GM12878 (cell line): Measurements from ENCODE around the gene MAD2L1BP. TPM values are rescaled to one million over a fixed set of nuclear protein-coding genes. Genes with fewer than 3 reads are reported as not detected.

ENCODE experiments used
- ATAC-seq: fragments of 200-7000 bp; cut with Tn5 transposase; 3 replicates; pipeline ENCODE4 v1.9.1; 2020; ENCODE audit warnings: mild to moderate bottlenecking, moderate library complexity
- BruUV-seq: library from RNA; stranded (reverse); fragments of 400-500 nt; replicated peaks from 2 replicates; lab custom pipeline; 2021; lab: Mats Ljungman, UMichigan
- CTCF ChIA-PET: fragments of 300-600 bp; sonication (Branson Sonifier 250); formaldehyde crosslinking; extraction: SDS; loops from one replicate; lab custom pipeline; 2021; ENCODE audit warnings: inconsistent platforms; lab: Yijun Ruan, JAX
- POLR2A ChIA-PET: fragments of 350-600 bp; formaldehyde crosslinking; extraction: SDS; loops from one replicate; lab custom pipeline; 2021; ENCODE audit warnings: inconsistent platforms; lab: Charles Lee
- RAD21 ChIA-PET: fragments of 300-600 bp; sonication (Branson Sonifier 250); formaldehyde crosslinking; loops from one replicate; lab custom pipeline; 2023; ENCODE audit warnings: antibody characterized with exemption; ENCODE audit not compliant: unreplicated experiment; lab: Charles Lee
- SMC1A ChIA-PET: fragments of 300-600 bp; sonication (Branson Sonifier 250); formaldehyde crosslinking; loops from one replicate; lab custom pipeline; 2023; ENCODE audit not compliant: unreplicated experiment, uncharacterized antibody; lab: Charles Lee
- DNase-seq: peaks from one replicate; pipeline ENCODE4 v3.0.0-alpha.2; 2011; ENCODE audit warnings: low read depth, low spot score
- FAIRE-seq: peaks from 3 replicates; lab custom pipeline; 2011; peaks lifted over from hg19 to GRCh38; lab: Jason Lieb, UNC
- H2AFZ ChIP-seq: 2 replicates; pipeline ENCODE4 v1.6.0; 2011; ENCODE audit warnings: low read depth, low read length, control low read depth; ENCODE audit not compliant: control insufficient read depth
- H3K27ac ChIP-seq: 2 replicates; pipeline ENCODE4 v1.5.1; 2011; ENCODE audit warnings: control low read depth; ENCODE audit not compliant: control insufficient read depth, insufficient read depth
- H3K27me3 ChIP-seq, 2 experiments: replicated peaks in 1 of 2; 2 replicates each; pipeline versions ENCODE4 v1.6.0 to v1.6.1; 2011; ENCODE audit warnings: low read length in 1 of 2; ENCODE audit not compliant: control insufficient read depth in 2 of 2, insufficient read depth in 2 of 2
- H3K36me3 ChIP-seq, 2 experiments: 2 replicates each; pipeline ENCODE4 v1.5.1; 2011; ENCODE audit warnings: low read length in 1 of 2; ENCODE audit not compliant: control insufficient read depth in 2 of 2, insufficient read depth in 2 of 2
- H3K4me1 ChIP-seq: 2 replicates; pipeline ENCODE4 v1.6.1; 2011; ENCODE audit warnings: mild to moderate bottlenecking, low read length, moderate library complexity, mixed read lengths; ENCODE audit not compliant: control insufficient read depth, insufficient read depth
- H3K4me2 ChIP-seq: 2 replicates; pipeline ENCODE4 v1.6.0; 2011; ENCODE audit warnings: control low read depth; ENCODE audit not compliant: control insufficient read depth, insufficient read depth
- H3K4me3 ChIP-seq: fragments of 200-600 bp; sonication (generic); 2 replicates; pipeline ENCODE4 v1.5.1; 2016
- H3K79me2 ChIP-seq: 2 replicates; pipeline ENCODE4 v1.6.0; 2011; ENCODE audit warnings: low read length; ENCODE audit not compliant: control insufficient read depth, insufficient read depth
- H3K9ac ChIP-seq: 2 replicates; pipeline ENCODE4 v1.8.0; 2011; ENCODE audit warnings: low read length, control low read depth, mixed read lengths; ENCODE audit not compliant: control insufficient read depth, insufficient read depth
- H3K9me3 ChIP-seq: replicated peaks from 3 replicates; pipeline ENCODE4 v1.5.1; 2011; ENCODE audit warnings: mild to moderate bottlenecking, low read length; ENCODE audit not compliant: control insufficient read depth, insufficient read depth
- H4K20me1 ChIP-seq: 2 replicates; pipeline ENCODE4 v1.6.0; 2011; ENCODE audit not compliant: control insufficient read depth, insufficient read depth
- ASH2L ChIP-seq: fragments of 300-600, 200-600 bp; sonication (generic); IDR thresholded peaks from 2 replicates; pipeline ENCODE4 v1.6.1; 2017; ENCODE audit warnings: low read depth, mild to moderate bottlenecking, borderline replicate concordance
- CHD2 ChIP-seq: IDR thresholded peaks from 2 replicates; pipeline ENCODE4 v1.6.1; 2011; ENCODE audit warnings: low read depth, low read length, improper control_type of control experiment, borderline replicate concordance
- CHD4 ChIP-seq: fragments of 200-600 bp; sonication (generic); IDR thresholded peaks from 2 replicates; pipeline ENCODE4 v1.6.1; 2016; ENCODE audit warnings: mild to moderate bottlenecking
- IRF4 ChIP-seq: IDR thresholded peaks from 2 replicates; pipeline ENCODE4 v1.6.1; 2011; ENCODE audit warnings: low read depth, low read length
- RAD51 ChIP-seq: fragments of 450-650 bp; IDR thresholded peaks from 2 replicates; pipeline ENCODE4 v1.6.1; 2016; ENCODE audit warnings: moderate library complexity, mild to moderate bottlenecking, inconsistent platforms
- RCOR1 ChIP-seq: conservative IDR thresholded peaks from 2 replicates; pipeline ENCODE4 v1.6.1; 2012; ENCODE audit warnings: low read depth, low read length, improper control_type of control experiment
- RFX5 ChIP-seq: IDR thresholded peaks from 2 replicates; pipeline ENCODE4 v1.6.1; 2011; ENCODE audit warnings: low read depth, low read length, improper control_type of control experiment
- SIX5 ChIP-seq: IDR thresholded peaks from 2 replicates; pipeline ENCODE4 v1.6.1; 2011; ENCODE audit warnings: mild to moderate bottlenecking, low read depth, low read length, moderate library complexity; ENCODE audit not compliant: severe bottlenecking
- STAT3 ChIP-seq: IDR thresholded peaks from 2 replicates; pipeline ENCODE4 v1.6.1; 2011; ENCODE audit warnings: low read depth, low read length, improper control_type of control experiment
- WGBS: methylation state at CpG from one replicate; pipeline ENCODE4 v1.1.6; 2016; ENCODE audit warnings: low lambda C conversion rate; ENCODE audit not compliant: insufficient replicate concordance, insufficient coverage; ENCODE audit errors: missing lambda C conversion rate; 5-methylcytosine and 5-hydroxymethylcytosine counted together
- in situ Hi-C: fragments of 300-500 bp; cut with MboI; formaldehyde crosslinking; loops from 9 replicates; pipeline ENCODE4 v1.14.3; 2018; ENCODE audit warnings: mixed read lengths
- intact Hi-C: fragments of 100-400 bp; cut with micrococcal nuclease; formaldehyde crosslinking; loops from one replicate; pipeline ENCODE4 v1.14.2; 2022; ENCODE audit not compliant: unreplicated experiment
- polyA plus RNA-seq, 11 experiments: library from polyadenylated mRNA; depleted of rRNA in 4 of 11; unstranded in 6 of 11; stranded (reverse) in 5 of 11; fragments of >200 nt; fragmentation: Nextera tagmentation in 4 of 11; fragmentation: Illumina TruSeq in 1 of 11; extraction: Ambion mirVana in 4 of 11; extraction: Trizol in 1 of 11; gene quantifications; 1 replicate in 1 of 11; 2 replicates in 10 of 11; pipeline versions ENCODE4 v1.2.1 to v1.2.3, GENCODE V29; 2011 to 2016; ENCODE audit warnings: inconsistent platforms in 2 of 11, missing spikeins in 2 of 11, low read depth in 1 of 11
- total RNA-seq, 4 experiments: library from RNA; depleted of rRNA in 3 of 4; stranded (reverse); fragments of >200 nt in 3 of 4; fragmentation: Illumina TruSeq in 1 of 4; extraction: Trizol in 1 of 4; gene quantifications; 2 replicates each; pipeline versions ENCODE4 v1.2.1 to v1.2.3, GENCODE V29; 2013 to 2021
- TF ChIP-seq, protein P1 (sequence below): fragments of 450-650 bp; IDR thresholded peaks from 2 replicates; pipeline ENCODE4 v1.6.1; 2016; ENCODE audit warnings: mild to moderate bottlenecking

Gene MAD2L1BP
- total and polyA plus RNA-seq, 10 of the 15 experiments (the other 5 are each of a cell fraction or from before 2014, with no cell fraction given): 39.2 to 155 (median 60.3) TPM

DNA sequence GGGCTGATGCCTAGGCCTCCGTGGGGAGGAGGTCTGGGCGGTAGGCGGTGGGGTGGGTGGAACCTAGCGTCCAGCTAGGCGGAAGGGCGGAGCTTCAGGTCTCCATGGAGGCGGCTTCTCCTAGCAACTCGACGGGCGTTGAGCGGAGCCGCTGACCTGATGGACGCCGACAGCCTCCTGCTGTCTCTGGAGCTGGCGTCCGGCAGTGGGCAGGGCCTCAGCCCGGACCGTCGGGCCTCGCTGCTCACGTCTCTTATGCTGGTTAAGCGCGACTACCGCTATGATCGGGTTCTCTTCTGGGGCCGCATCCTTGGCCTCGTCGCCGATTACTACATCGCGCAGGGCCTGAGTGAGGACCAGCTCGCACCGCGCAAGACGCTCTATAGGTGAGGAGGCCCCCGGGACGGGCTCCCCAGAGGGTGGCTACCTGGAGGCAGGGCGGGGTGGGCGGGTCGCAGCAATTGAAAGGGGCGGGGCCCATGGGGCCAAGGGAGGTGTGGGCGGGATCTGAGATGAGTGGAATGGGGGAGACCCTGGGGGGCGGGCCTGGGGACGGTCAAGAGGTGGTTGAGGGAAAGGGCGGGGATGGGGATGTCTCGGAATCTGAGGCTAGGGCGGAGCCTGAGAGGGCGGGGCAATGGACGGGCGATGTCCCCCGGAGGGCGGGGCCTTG lies 9.4 kb downstream of the MAD2L1BP start, which contains the start of gene RSPH9 (continued):
- TF ChIP-seq STAT3 (no peak), IRF4 (no peak), CHD2 (no peak)

DNA sequence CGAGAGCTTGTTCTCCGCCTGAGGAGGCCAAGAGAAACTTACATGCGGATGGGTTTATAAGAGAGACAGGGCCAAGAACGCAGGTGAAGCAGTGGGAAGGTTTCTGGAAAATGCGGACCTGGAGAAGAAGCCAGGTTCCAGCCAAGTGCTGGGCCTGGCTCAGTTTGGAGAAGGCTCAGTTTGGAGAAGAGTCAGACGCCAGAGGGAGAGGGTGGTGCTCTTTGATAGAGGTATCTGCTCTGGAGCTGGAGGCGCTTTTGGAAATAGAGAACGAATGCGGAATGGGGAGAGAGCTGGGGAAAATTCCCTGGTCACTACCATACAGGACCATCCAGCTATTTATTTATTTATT lies 9.9 kb downstream of the MAD2L1BP start:
- ATAC-seq: peak; percentile 14
- H4K20me1 ChIP-seq: no peaks in the 10 kb centered on the region
- H3K9me3 ChIP-seq: no peaks in the 10 kb centered on the region
- no peak for FAIRE-seq
- peaks cover 0 to 6% of the 10 kb centered on the region in 2 experiments; a peak in 2 of 4 replicates for H3K36me3 ChIP-seq
- RAD21 ChIA-PET: interaction anchor here (1.2 kb wide), 2 partner anchors 18 to 23 kb away, joined by 3 read pairs; no protein-coding TSS in a partner anchor
- H3K9ac ChIP-seq: no peak overlapping the region
- POLR2A ChIA-PET: interaction anchor here (0.6 to 2.2 kb wide), 3 partner anchors 8 to 16 kb away, joined by 5 to 9 read pairs (median 8); partner anchors contain the start of genes GTPBP2 and MAD2L1BP
- in situ Hi-C loops: no loop called here
- SMC1A ChIA-PET: interaction anchor here (0.7 to 1.9 kb wide), 5 partner anchors 9 to 558 kb away, joined by 3 to 5 read pairs (median 3); partner anchors contain the start of gene GTPBP2
- 16% methylated on average over 9 of the region's 9 CpGs for WGBS
- CTCF ChIA-PET: interaction anchor here (0.5 to 2.2 kb wide), 7 partner anchors 16 to 430 kb away, joined by 3 to 7 read pairs (median 4); partner anchors contain the start of gene GTPBP2
- TF ChIP-seq RCOR1 (no peak), RAD51 (no peak), RFX5 (no peak), CHD4 (no peak), SIX5 (no peak), ASH2L (no peak)
- TF ChIP-seq, protein P1, sequence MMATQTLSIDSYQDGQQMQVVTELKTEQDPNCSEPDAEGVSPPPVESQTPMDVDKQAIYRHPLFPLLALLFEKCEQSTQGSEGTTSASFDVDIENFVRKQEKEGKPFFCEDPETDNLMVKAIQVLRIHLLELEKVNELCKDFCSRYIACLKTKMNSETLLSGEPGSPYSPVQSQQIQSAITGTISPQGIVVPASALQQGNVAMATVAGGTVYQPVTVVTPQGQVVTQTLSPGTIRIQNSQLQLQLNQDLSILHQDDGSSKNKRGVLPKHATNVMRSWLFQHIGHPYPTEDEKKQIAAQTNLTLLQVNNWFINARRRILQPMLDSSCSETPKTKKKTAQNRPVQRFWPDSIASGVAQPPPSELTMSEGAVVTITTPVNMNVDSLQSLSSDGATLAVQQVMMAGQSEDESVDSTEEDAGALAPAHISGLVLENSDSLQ: no peak
- BruUV-seq: no TSS peak
- H3K79me2 ChIP-seq: no peaks in the 10 kb centered on the region; the same call in 1 of the 2 replicates
- H3K27me3 ChIP-seq: no peaks in the 10 kb centered on the region
- intact Hi-C loops: no loop called here
- peak overlapping the region; percentile 75 for H2AFZ ChIP-seq
- H3K4me3 ChIP-seq: peak overlapping the region; percentile 64; the same call in 1 of the 2 replicates
- peak overlapping the region; percentile 82 for H3K4me2 ChIP-seq
- H3K27ac ChIP-seq: no peak overlapping the region
- H3K4me1 ChIP-seq: no peaks in the 10 kb centered on the region
- DNase-seq: no peak
